ELR (cell line): Measurements from ENCODE around the gene CRYGN.

Source experiments
- DNase-seq: peaks from one replicate; pipeline ENCODE4 v3.0.0-alpha.2; 2015; ENCODE audit warnings: low read depth

CRYGN gene

GRCh38 chr7:151391358-151391730 lies 48.6 kb downstream of the CRYGN start:
- no peak for DNase-seq

GRCh38 chr7:151390598-151391357 lies 49.2 kb downstream of the CRYGN start:
- no peak for DNase-seq

GRCh38 chr7:151389768-151390597 lies 50.0 kb downstream of the CRYGN start:
- DNase-seq = no peak

GRCh38 chr7:151389096-151389767 lies 50.7 kb downstream of the CRYGN start:
- no peak for DNase-seq

GRCh38 chr7:151388430-151388829 lies 51.5 kb downstream of the CRYGN start:
- no peak for DNase-seq

GRCh38 chr7:151388007-151388297 lies 52.0 kb downstream of the CRYGN start:
- DNase-seq = no peak

GRCh38 chr7:151387161-151388006 lies 52.6 kb downstream of the CRYGN start:
- no peak for DNase-seq

- no peak for DNase-seq
These were observed 53.4 kb downstream of the CRYGN start for GRCh38 chr7:151386301-151387160.

GRCh38 chr7:151385626-151386300 lies 54.2 kb downstream of the CRYGN start:
- DNase-seq = no peak

- no peak for DNase-seq
These were observed 54.9 kb downstream of the CRYGN start for GRCh38 chr7:151384776-151385625.

- DNase-seq = no peak
These were observed 55.6 kb downstream of the CRYGN start for GRCh38 chr7:151384352-151384697.

- DNase-seq = no peak
These were observed 56.1 kb downstream of the CRYGN start for GRCh38 chr7:151383638-151384351.

GRCh38 chr7:151382079-151382885 lies 57.7 kb downstream of the CRYGN start:
- no peak for DNase-seq

- DNase-seq = no peak
These were observed 58.4 kb downstream of the CRYGN start for GRCh38 chr7:151381348-151382078.

GRCh38 chr7:151381098-151381347 lies 58.9 kb downstream of the CRYGN start:
- no peak for DNase-seq

- DNase-seq = no peak
These were observed 59.5 kb downstream of the CRYGN start for GRCh38 chr7:151380199-151381097.
